ENCODE results near the gene LRCH3.

DNA sequence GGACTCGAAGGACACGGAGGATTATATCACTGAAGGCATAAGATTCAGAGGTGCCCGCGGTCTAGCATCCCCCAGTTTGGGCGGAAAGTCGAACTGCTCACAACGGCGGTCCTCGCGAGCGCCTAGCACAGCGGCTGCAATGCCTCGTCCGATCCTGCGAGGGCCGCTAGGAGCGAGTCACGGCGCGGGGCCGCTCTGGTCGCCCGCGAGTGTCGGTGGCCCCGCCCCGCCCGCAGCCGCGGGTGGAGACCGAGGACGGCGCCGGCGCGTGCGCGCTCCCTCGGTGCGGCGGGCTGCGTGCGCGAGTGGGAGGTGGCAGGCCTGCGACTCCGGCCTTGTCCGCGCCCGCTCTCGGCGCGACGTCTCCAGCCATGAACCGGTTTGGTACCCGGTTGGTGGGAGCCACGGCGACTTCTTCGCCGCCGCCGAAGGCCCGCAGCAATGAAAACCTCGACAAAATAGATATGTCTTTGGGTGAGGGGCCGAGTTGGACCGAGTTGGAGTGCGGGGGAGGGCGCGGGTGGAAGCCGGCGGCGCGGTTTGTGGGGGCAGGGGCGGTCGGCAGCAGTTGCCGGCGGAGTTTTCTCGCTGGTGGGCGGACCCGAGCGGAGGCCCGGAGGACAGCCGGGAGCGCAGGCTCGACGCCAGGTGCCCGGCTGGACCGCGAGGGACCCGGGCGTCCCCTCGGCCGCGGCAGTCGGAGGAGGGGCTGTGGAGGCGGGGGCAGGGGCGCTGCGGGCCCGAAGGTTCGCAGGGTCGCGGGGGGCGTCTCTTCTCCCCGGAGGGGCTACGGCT is 41.3 kb upstream of the LRCH3 start, which contains the start of gene FYTTD1:
- TF ChIP-seq, protein P1, sequence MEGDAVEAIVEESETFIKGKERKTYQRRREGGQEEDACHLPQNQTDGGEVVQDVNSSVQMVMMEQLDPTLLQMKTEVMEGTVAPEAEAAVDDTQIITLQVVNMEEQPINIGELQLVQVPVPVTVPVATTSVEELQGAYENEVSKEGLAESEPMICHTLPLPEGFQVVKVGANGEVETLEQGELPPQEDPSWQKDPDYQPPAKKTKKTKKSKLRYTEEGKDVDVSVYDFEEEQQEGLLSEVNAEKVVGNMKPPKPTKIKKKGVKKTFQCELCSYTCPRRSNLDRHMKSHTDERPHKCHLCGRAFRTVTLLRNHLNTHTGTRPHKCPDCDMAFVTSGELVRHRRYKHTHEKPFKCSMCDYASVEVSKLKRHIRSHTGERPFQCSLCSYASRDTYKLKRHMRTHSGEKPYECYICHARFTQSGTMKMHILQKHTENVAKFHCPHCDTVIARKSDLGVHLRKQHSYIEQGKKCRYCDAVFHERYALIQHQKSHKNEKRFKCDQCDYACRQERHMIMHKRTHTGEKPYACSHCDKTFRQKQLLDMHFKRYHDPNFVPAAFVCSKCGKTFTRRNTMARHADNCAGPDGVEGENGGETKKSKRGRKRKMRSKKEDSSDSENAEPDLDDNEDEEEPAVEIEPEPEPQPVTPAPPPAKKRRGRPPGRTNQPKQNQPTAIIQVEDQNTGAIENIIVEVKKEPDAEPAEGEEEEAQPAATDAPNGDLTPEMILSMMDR (IDR thresholded peaks at IDR 0.05), result peak; percentile 45 to 59 (median 54)
- peak; percentile 18 for TF ChIP-seq POLR2A (IDR thresholded peaks at IDR 0.05)

Data from testis (tissue), 2 donors.